K562 (cell line): ENCODE data around the gene ZNF865. TPM values are rescaled to one million over a fixed set of nuclear protein-coding genes. Genes with fewer than 3 reads are reported as not detected.

Experiments
- ATAC-seq: fragments of 200-7000 bp; cut with Tn5 transposase; 3 replicates; pipeline ENCODE4 v1.9.1; 2020; ENCODE audit warnings: moderate library complexity
- BruUV-seq: library from RNA; stranded (reverse); fragments of 400-500 nt; replicated peaks from 2 replicates; lab custom pipeline; 2021; lab: Mats Ljungman, UMichigan
- CTCF ChIA-PET: fragments of 300-600 bp; formaldehyde crosslinking; extraction: SDS; loops from one replicate; lab custom pipeline; 2021; ENCODE audit warnings: low intra/inter-chr PET ratio; lab: Yijun Ruan, JAX
- POLR2A ChIA-PET: fragments of 300-600, 350-650 bp; sonication (Branson Sonifier 250); formaldehyde crosslinking; extraction: SDS; loops from one replicate; lab custom pipeline; 2021; ENCODE audit warnings: antibody characterized with exemption, inconsistent platforms; lab: Yijun Ruan, JAX
- DNase-seq, 4 experiments: peaks; one replicate each; pipeline versions ENCODE4 v3.0.0 to v3.0.0-alpha.2; 2011 to 2018; ENCODE audit warnings: low spot score in 3 of 4, mixed read lengths in 3 of 4; ENCODE audit errors: extremely low read depth in 1 of 4
- FAIRE-seq: peaks from 2 replicates; lab custom pipeline; 2011; peaks lifted over from hg19 to GRCh38; lab: Jason Lieb, UNC
- H2AFZ ChIP-seq: 2 replicates; pipeline ENCODE4 v1.6.0; 2011; ENCODE audit warnings: low read depth, low read length, control low read depth, inconsistent platforms
- H3K27ac ChIP-seq: fragments of 200-600 bp; 3 replicates; pipeline ENCODE4 v1.8.0; 2011; ENCODE audit warnings: low read depth, mild to moderate bottlenecking, control low read depth, inconsistent platforms, low read length, moderate library complexity, mixed read lengths; ENCODE audit errors: extremely low read depth
- H3K27me3 ChIP-seq, 2 experiments: fragments of 300-600 bp in 1 of 2; 2 replicates in 1 of 2; 3 replicates in 1 of 2; pipeline versions ENCODE4 v1.6.0 to v1.8.0; 2011; ENCODE audit warnings: inconsistent platforms in 2 of 2, low read length in 2 of 2, mild to moderate bottlenecking in 1 of 2, mixed read lengths in 1 of 2, moderate library complexity in 1 of 2; ENCODE audit not compliant: control insufficient read depth in 2 of 2, insufficient read depth in 2 of 2
- H3K36me3 ChIP-seq: fragments of 300-600 bp; 3 replicates; pipeline ENCODE4 v1.8.0; 2011; ENCODE audit warnings: mild to moderate bottlenecking, low read length, inconsistent platforms; ENCODE audit not compliant: control insufficient read depth, insufficient read depth
- H3K4me1 ChIP-seq, 2 experiments: fragments of 200-600 bp in 1 of 2; replicated peaks in 1 of 2; 2 replicates in 1 of 2; 3 replicates in 1 of 2; pipeline versions ENCODE4 v1.5.1 to v1.8.0; 2011; ENCODE audit warnings: inconsistent platforms in 2 of 2, low read length in 2 of 2, mild to moderate bottlenecking in 1 of 2, mixed read lengths in 1 of 2, moderate library complexity in 1 of 2; ENCODE audit not compliant: control insufficient read depth in 2 of 2, insufficient read depth in 2 of 2
- H3K4me2 ChIP-seq: 2 replicates; pipeline ENCODE4 v1.6.1; 2011; ENCODE audit warnings: low read length, control low read depth, inconsistent platforms, mixed read lengths; ENCODE audit not compliant: insufficient read depth
- H3K4me3 ChIP-seq: fragments of 200-600 bp; sonication (generic), shearing (Covaris generic); 2 replicates; pipeline ENCODE4 v1.5.1; 2016; ENCODE audit warnings: control low read depth, inconsistent platforms
- H3K79me2 ChIP-seq: fragments of 200-600 bp; 3 replicates; pipeline ENCODE4 v1.8.0; 2011; ENCODE audit warnings: low read length, inconsistent platforms; ENCODE audit not compliant: control insufficient read depth, insufficient read depth
- H3K9ac ChIP-seq, 2 experiments: 2 replicates each; pipeline versions ENCODE4 v1.6.0 to v1.6.1; 2011; ENCODE audit warnings: low read depth in 2 of 2, low read length in 2 of 2, control low read depth in 1 of 2, inconsistent platforms in 1 of 2, mild to moderate bottlenecking in 1 of 2, mixed read lengths in 1 of 2; ENCODE audit not compliant: insufficient read depth in 1 of 2
- H3K9me1 ChIP-seq: one replicate; pipeline ENCODE4 v1.6.0; 2011; ENCODE audit warnings: inconsistent platforms, mild to moderate bottlenecking, low read length, moderate library complexity; ENCODE audit not compliant: control insufficient read depth, insufficient read depth
- H3K9me3 ChIP-seq: replicated peaks from 2 replicates; pipeline ENCODE4 v1.5.1; 2011; ENCODE audit warnings: low read depth, low read length, inconsistent platforms; ENCODE audit not compliant: control insufficient read depth, insufficient read depth
- H4K20me1 ChIP-seq: replicated peaks from 2 replicates; pipeline ENCODE4 v1.6.1; 2011; ENCODE audit warnings: low read length, inconsistent platforms, mixed read lengths; ENCODE audit not compliant: control insufficient read depth, insufficient read depth
- ATF7 ChIP-seq: fragments of 450-650 bp; IDR thresholded peaks from 2 replicates; pipeline ENCODE4 v1.7.1; 2014; ENCODE audit warnings: mild to moderate bottlenecking, moderate library complexity
- EGR1 ChIP-seq: fragments of 450-650 bp; conservative IDR thresholded peaks from 2 replicates; pipeline ENCODE4 v1.6.1; 2017; ENCODE audit warnings: mild to moderate bottlenecking
- EZH2 ChIP-seq: IDR thresholded peaks from 2 replicates; pipeline ENCODE4 v1.6.1; 2012; ENCODE audit warnings: low read depth, mild to moderate bottlenecking, inconsistent platforms, low read length, borderline replicate concordance
- KAT2B ChIP-seq: IDR thresholded peaks from one replicate; pipeline ENCODE4 v1.6.1; 2012; ENCODE audit warnings: low read depth, mild to moderate bottlenecking, control low read depth, inconsistent platforms, low read length, moderate library complexity
- NR3C1 ChIP-seq: sonication (generic); formaldehyde crosslinking; IDR thresholded peaks from 2 replicates; pipeline ENCODE4 v1.8.1; 2022; ENCODE audit warnings: missing genetic modification reagents
- POLR2G ChIP-seq: fragments of 200-400 bp; formaldehyde crosslinking; IDR thresholded peaks from 2 replicates; pipeline ENCODE4 v1.6.1; 2017; ENCODE audit warnings: low read depth, mild to moderate bottlenecking, antibody characterized with exemption, low read length, moderate library complexity
- RAD51 ChIP-seq: fragments of 450-650 bp; IDR thresholded peaks from 2 replicates; pipeline ENCODE4 v1.7.1; 2016; ENCODE audit warnings: low read depth, mild to moderate bottlenecking, borderline replicate concordance
- RUNX1 ChIP-seq: sonication (generic); IDR thresholded peaks from 2 replicates; pipeline ENCODE4 v1.6.1; 2016; ENCODE audit warnings: antibody characterized with exemption, low read depth
- SMAD2 ChIP-seq: fragments of 150-350 bp; IDR thresholded peaks from 2 replicates; pipeline ENCODE4 v1.6.1; 2014; ENCODE audit warnings: low read depth, mild to moderate bottlenecking, low read length
- SMARCA4 ChIP-seq: fragments of 450-650 bp; IDR thresholded peaks from 2 replicates; pipeline ENCODE4 v1.6.1; 2016
- TEAD1 ChIP-seq, 2 experiments: fragments of 450-650 bp in 1 of 2; sonication (generic) in 1 of 2; formaldehyde crosslinking; IDR thresholded peaks; 2 replicates each; pipeline versions ENCODE4 v1.4.0 to v1.8.0; 2020 to 2022; ENCODE audit warnings: mild to moderate bottlenecking in 2 of 2, missing genetic modification reagents in 1 of 2
- ZC3H4 ChIP-seq: sonication (generic); formaldehyde crosslinking; IDR thresholded peaks from 2 replicates; pipeline ENCODE4 v1.9.0; 2021; ENCODE audit warnings: missing genetic modification reagents, borderline replicate concordance
- ZNF584 ChIP-seq: fragments of 200-800 bp; sonication (Bioruptor generic); IDR thresholded peaks from 2 replicates; pipeline ENCODE4 v1.6.1; 2016; ENCODE audit warnings: low read depth, mild to moderate bottlenecking, missing genetic modification characterization, missing compliant biosample characterization
- WGBS: fragments of 100-300 bp; shearing (Covaris generic); methylation state at CpG from one replicate; pipeline ENCODE4 v1.1.6; 2016; ENCODE audit warnings: low coverage, mixed read lengths; ENCODE audit not compliant: insufficient coverage; ENCODE audit errors: missing lambda C conversion rate; 5-methylcytosine and 5-hydroxymethylcytosine counted together
- in situ Hi-C: fragments of 300-500 bp; cut with MboI; formaldehyde crosslinking; loops from 4 replicates; pipeline ENCODE4 v1.15.0; 2018; ENCODE audit warnings: inconsistent platforms, mixed read lengths
- intact Hi-C: fragments of 100-400 bp; cut with micrococcal nuclease; formaldehyde crosslinking; loops from 2 replicates; pipeline ENCODE4 v1.14.2; 2022
- polyA plus RNA-seq, 8 experiments: library from polyadenylated mRNA; depleted of rRNA in 4 of 8; stranded (reverse) in 5 of 8; unstranded in 3 of 8; fragments of >200 nt; fragmentation: Nextera tagmentation in 2 of 8; fragmentation: Illumina TruSeq in 1 of 8; extraction: Ambion mirVana in 2 of 8; extraction: Trizol in 1 of 8; gene quantifications; 2 replicates each; pipeline versions ENCODE4 v1.2.1 to v1.2.3, GENCODE V29; 2011 to 2014; ENCODE audit warnings: inconsistent platforms in 1 of 8, missing spikeins in 1 of 8
- total RNA-seq, 7 experiments: library from RNA; depleted of rRNA in 6 of 7; stranded (reverse); fragments of >200 nt in 6 of 7; fragmentation: Illumina TruSeq in 2 of 7; extraction: Trizol in 2 of 7; gene quantifications; 2 replicates each; pipeline versions ENCODE4 v1.2.1 to v1.2.3, GENCODE V29; 2011 to 2021; ENCODE audit warnings: low replicate concordance in 1 of 7
- TF ChIP-seq, protein P1 (sequence below): fragments of 450-650 bp; formaldehyde crosslinking; IDR thresholded peaks from 2 replicates; pipeline ENCODE4 v1.4.0; 2020; ENCODE audit warnings: mild to moderate bottlenecking, mixed read lengths
- TF ChIP-seq, protein P2 (sequence below): sonication (generic); formaldehyde crosslinking; IDR thresholded peaks from 2 replicates; pipeline ENCODE4 v1.8.0; 2022; ENCODE audit warnings: missing genetic modification reagents, mild to moderate bottlenecking, borderline replicate concordance

Gene ZNF865
- total and polyA plus RNA-seq, 9 of the 15 experiments (the other 6 are each of a cell fraction or from before 2014, with no cell fraction given), result 0.40 to 18.8 (median 1.6) TPM; not detected in 2

DNA sequence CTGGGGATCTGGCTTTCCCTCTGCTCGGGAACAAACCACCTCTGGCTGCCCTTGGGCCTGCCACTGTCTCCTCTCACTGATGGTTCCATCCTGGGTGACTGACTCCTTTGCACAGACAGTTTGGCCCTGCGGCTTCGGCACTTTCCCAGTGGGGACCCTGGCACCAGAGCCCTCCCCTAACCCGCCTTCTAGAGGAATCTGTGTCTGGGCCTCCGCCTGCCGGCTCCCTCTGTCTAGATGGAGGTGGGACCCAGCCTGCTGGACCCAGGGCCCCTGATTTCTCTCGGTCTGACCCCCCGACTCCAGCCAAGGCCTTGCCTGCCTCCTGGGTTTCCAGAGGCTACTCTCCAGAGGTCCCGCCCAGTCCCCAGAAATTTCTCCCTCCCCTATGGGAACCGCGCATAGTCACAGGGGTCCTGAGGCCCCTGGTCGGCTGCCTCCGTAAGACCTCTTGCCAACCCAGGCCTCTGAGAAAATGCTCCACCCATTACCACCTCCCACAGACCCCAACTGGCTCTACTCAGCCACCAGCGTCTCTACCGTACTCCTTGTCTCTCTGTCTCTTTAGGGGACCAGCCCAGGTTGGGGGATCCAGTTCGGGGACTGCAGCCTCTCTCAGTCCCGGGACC, 45.3 kb downstream of the ZNF865 start:
- no peaks in the 10 kb centered on the region for H3K9me3 ChIP-seq
- FAIRE-seq (no peak), ATAC-seq (no peak), DNase-seq (no peak)
- H3K4me2 ChIP-seq, result no peak overlapping the region
- H3K36me3 ChIP-seq, result peaks cover 36% of the 10 kb centered on the region
- H3K79me2 ChIP-seq, result peaks cover 40% of the 10 kb centered on the region
- H3K4me3 ChIP-seq, result no peak overlapping the region
- CTCF ChIA-PET, result no interaction called here
- intact Hi-C loops (no loop called here), in situ Hi-C loops (no loop called here)
- no peak overlapping the region for H3K27ac ChIP-seq
- no peaks in the 10 kb centered on the region for H3K9me1 ChIP-seq
- no peak overlapping the region for H2AFZ ChIP-seq
- no peak overlapping the region; a peak in 1 of 4 replicates for H3K9ac ChIP-seq
- no TSS peak for BruUV-seq
- peaks cover under 1% of the 10 kb centered on the region; the same call in 1 of the 2 replicates for H4K20me1 ChIP-seq
- TF ChIP-seq ZNF584 (CRISPR knock-in tag) (no peak), ATF7 (no peak), POLR2G (peak; percentile 20; the same call in 1 of the 2 replicates)
- WGBS, result 92% methylated on average over 14 of the region's 17 CpGs
- H3K4me1 ChIP-seq, result peaks cover 14 to 74% of the 10 kb centered on the region in 2 experiments; a peak in 4 of 5 replicates
- H3K27me3 ChIP-seq, result no peaks in the 10 kb centered on the region
- POLR2A ChIA-PET, result no interaction called here

DNA sequence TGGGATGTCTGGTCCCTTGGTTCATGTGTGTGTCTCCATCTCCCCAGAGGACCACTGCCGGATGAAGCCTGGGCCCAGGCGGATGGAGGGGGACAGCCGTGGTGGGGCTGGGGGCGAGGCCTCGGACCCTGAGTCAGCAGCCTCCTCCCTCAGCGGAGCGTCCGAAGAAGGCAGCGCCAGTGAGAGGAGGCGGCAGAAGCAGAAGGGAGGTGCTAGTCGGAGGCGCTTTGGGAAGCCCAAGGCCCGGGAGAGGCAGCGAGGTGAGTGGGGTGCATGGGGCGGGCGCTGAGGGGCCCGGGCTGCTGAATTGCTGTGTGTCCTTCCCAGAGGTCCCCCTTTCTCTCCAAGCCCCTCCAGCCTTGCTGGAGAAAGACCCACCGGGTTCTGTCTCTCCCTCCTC, 45.8 kb downstream of the ZNF865 start:
- Histone ChIP-seq H3K27me3 (no peaks in the 10 kb centered on the region), H3K4me1 (peaks cover 14 to 74% of the 10 kb centered on the region in 2 experiments; a peak in 4 of 5 replicates), H3K9me3 (no peaks in the 10 kb centered on the region), H3K27ac (no peak overlapping the region), H4K20me1 (peaks cover 6% of the 10 kb centered on the region; the same call in 1 of the 2 replicates), H3K9ac (no peak overlapping the region), H3K9me1 (no peaks in the 10 kb centered on the region), H2AFZ (no peak overlapping the region), H3K79me2 (peaks cover 44% of the 10 kb centered on the region), H3K36me3 (peaks cover 40% of the 10 kb centered on the region), H3K4me3 (no peak overlapping the region), H3K4me2 (no peak overlapping the region)
- DNase-seq, result no peak
- 83% methylated on average over 2 of the region's 18 CpGs for WGBS
- FAIRE-seq, result no peak
- no TSS peak for BruUV-seq
- CTCF ChIA-PET, result no interaction called here
- ATAC-seq, result no peak
- in situ Hi-C loops (no loop called here), intact Hi-C loops (no loop called here)
- POLR2A ChIA-PET, result no interaction called here
- no peak for TF ChIP-seq ZC3H4 (CRISPR knock-in tag)
- TF ChIP-seq, protein P1, sequence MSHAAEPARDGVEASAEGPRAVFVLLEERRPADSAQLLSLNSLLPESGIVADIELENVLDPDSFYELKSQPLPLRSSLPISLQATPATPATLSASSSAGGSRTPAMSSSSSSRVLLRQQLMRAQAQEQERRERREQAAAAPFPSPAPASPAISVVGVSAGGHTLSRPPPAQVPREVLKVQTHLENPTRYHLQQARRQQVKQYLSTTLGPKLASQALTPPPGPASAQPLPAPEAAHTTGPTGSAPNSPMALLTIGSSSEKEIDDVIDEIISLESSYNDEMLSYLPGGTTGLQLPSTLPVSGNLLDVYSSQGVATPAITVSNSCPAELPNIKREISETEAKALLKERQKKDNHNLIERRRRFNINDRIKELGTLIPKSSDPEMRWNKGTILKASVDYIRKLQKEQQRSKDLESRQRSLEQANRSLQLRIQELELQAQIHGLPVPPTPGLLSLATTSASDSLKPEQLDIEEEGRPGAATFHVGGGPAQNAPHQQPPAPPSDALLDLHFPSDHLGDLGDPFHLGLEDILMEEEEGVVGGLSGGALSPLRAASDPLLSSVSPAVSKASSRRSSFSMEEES, result no peak
- TF ChIP-seq SMAD2, result no peak
- no peak for TF ChIP-seq RUNX1
- TF ChIP-seq TEAD1 (CRISPR knock-in tag; IDR thresholded peaks at IDR 0.05), result no peak
- TF ChIP-seq SMARCA4, result no peak
- TF ChIP-seq, protein P2, sequence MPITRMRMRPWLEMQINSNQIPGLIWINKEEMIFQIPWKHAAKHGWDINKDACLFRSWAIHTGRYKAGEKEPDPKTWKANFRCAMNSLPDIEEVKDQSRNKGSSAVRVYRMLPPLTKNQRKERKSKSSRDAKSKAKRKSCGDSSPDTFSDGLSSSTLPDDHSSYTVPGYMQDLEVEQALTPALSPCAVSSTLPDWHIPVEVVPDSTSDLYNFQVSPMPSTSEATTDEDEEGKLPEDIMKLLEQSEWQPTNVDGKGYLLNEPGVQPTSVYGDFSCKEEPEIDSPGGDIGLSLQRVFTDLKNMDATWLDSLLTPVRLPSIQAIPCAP, result no peak
- no peak for TF ChIP-seq EZH2
- no peak for TF ChIP-seq EGR1
- no peak for TF ChIP-seq KAT2B
- no peak for TF ChIP-seq RAD51
- no peak for TF ChIP-seq NR3C1
